HepG2 (cell line): Measurements from ENCODE around the gene NYAP2. TPM values are rescaled to one million over a fixed set of nuclear protein-coding genes. Genes with fewer than 3 reads are reported as not detected.

Source experiments
- ATAC-seq: fragments of 200-7000 bp; cut with Tn5 transposase; 3 replicates; pipeline ENCODE4 v1.9.1; 2020; ENCODE audit warnings: mild to moderate bottlenecking, moderate library complexity
- BruUV-seq: library from RNA; stranded (reverse); fragments of 400-500 nt; replicated peaks from 2 replicates; lab custom pipeline; 2021; lab: Mats Ljungman, UMichigan
- CTCF ChIA-PET: fragments of 300-600 bp; formaldehyde crosslinking; extraction: SDS; loops from one replicate; lab custom pipeline; 2021; ENCODE audit warnings: low total read pairs, inconsistent platforms, low intra/inter-chr PET ratio; lab: Yijun Ruan, JAX
- POLR2A ChIA-PET: fragments of 350-600 bp; sonication (Branson Sonifier 250); formaldehyde crosslinking; loops from one replicate; lab custom pipeline; 2020; ENCODE audit warnings: antibody characterized with exemption, inconsistent platforms; lab: Yijun Ruan, JAX
- DNase-seq: peaks from one replicate; pipeline ENCODE4 v3.0.0-alpha.2; 2015; ENCODE audit warnings: low spot score
- FAIRE-seq: peaks from 3 replicates; lab custom pipeline; 2011; peaks lifted over from hg19 to GRCh38; lab: Jason Lieb, UNC
- H2AFZ ChIP-seq: one replicate; pipeline ENCODE4 v1.6.1; 2011; ENCODE audit warnings: low read length, inconsistent platforms
- H3K27ac ChIP-seq: fragments of 300-600 bp; 3 replicates; pipeline ENCODE4 v1.8.0; 2011; ENCODE audit warnings: mixed run types, mild to moderate bottlenecking, mixed read lengths, low read length, inconsistent platforms; ENCODE audit not compliant: insufficient read depth; ENCODE audit errors: extremely low read length
- H3K27me3 ChIP-seq, 2 experiments: fragments of 200-600 bp in 1 of 2; 2 replicates in 1 of 2; 3 replicates in 1 of 2; pipeline versions ENCODE4 v1.6.0 to v1.8.0; 2011; ENCODE audit warnings: low read length in 2 of 2, mild to moderate bottlenecking in 2 of 2, moderate library complexity in 2 of 2, inconsistent platforms in 1 of 2; ENCODE audit not compliant: insufficient read depth in 2 of 2, control insufficient read depth in 1 of 2
- H3K36me3 ChIP-seq, 2 experiments: fragments of 200-600 bp in 1 of 2; replicated peaks in 1 of 2; 2 replicates in 1 of 2; 3 replicates in 1 of 2; pipeline versions ENCODE4 v1.5.1 to v1.8.0; 2011; ENCODE audit warnings: low read length in 2 of 2, inconsistent platforms in 1 of 2; ENCODE audit not compliant: insufficient read depth in 2 of 2, control insufficient read depth in 1 of 2
- H3K4me1 ChIP-seq: 2 replicates; pipeline ENCODE4 v1.5.1; 2012; ENCODE audit warnings: low read length, inconsistent platforms; ENCODE audit not compliant: insufficient read depth
- H3K4me2 ChIP-seq: 2 replicates; pipeline ENCODE4 v1.6.0; 2011; ENCODE audit warnings: low read depth, low read length, inconsistent platforms
- H3K4me3 ChIP-seq, 3 experiments: fragments of 200-600 bp in 1 of 3; sonication (generic), shearing (Covaris generic) in 1 of 3; replicated peaks in 1 of 3; 2 replicates each; pipeline ENCODE4 v1.5.1; 2011 to 2016; ENCODE audit warnings: low read length in 3 of 3, inconsistent platforms in 2 of 3, low read depth in 2 of 3, mild to moderate bottlenecking in 2 of 3, control low read depth in 1 of 3, mixed read lengths in 1 of 3; ENCODE audit not compliant: insufficient read depth in 1 of 3
- H3K79me2 ChIP-seq: one replicate; pipeline ENCODE4 v1.6.1; 2011; ENCODE audit warnings: low read length, inconsistent platforms; ENCODE audit not compliant: insufficient read depth
- H3K9ac ChIP-seq: 2 replicates; pipeline ENCODE4 v1.6.0; 2011; ENCODE audit warnings: mild to moderate bottlenecking, low read depth, low read length, inconsistent platforms; ENCODE audit not compliant: insufficient read depth
- H3K9me3 ChIP-seq: 2 replicates; pipeline ENCODE4 v1.5.1; 2012; ENCODE audit warnings: mild to moderate bottlenecking, low read length
- H4K20me1 ChIP-seq: 2 replicates; pipeline ENCODE4 v1.6.0; 2011; ENCODE audit warnings: inconsistent platforms, mild to moderate bottlenecking, low read length, moderate library complexity; ENCODE audit not compliant: insufficient read depth
- ATF6 ChIP-seq: sonication (generic); formaldehyde crosslinking; conservative IDR thresholded peaks from 2 replicates; pipeline ENCODE4 v1.4.0; 2020; ENCODE audit warnings: missing genetic modification reagents
- BHLHE40 ChIP-seq: IDR thresholded peaks from 2 replicates; pipeline ENCODE4 v1.6.1; 2011; ENCODE audit warnings: low read length, improper control_type of control experiment
- ISX ChIP-seq: sonication (generic); formaldehyde crosslinking; conservative IDR thresholded peaks from 2 replicates; pipeline ENCODE4 v1.5.0; 2020; ENCODE audit warnings: missing genetic modification reagents
- ZMYM3 ChIP-seq: sonication (generic); formaldehyde crosslinking; IDR thresholded peaks from 2 replicates; pipeline ENCODE4 v1.5.1; 2020; ENCODE audit warnings: mild to moderate bottlenecking, missing genetic modification reagents
- ZNF180 ChIP-seq: sonication (generic); formaldehyde crosslinking; IDR thresholded peaks from 2 replicates; pipeline ENCODE4 v1.4.0; 2020; ENCODE audit warnings: low read depth, missing genetic modification reagents, borderline replicate concordance
- WGBS: methylation state at CpG from one replicate; pipeline ENCODE4 v1.1.6; 2017; ENCODE audit warnings: low lambda C conversion rate; 5-methylcytosine and 5-hydroxymethylcytosine counted together
- in situ Hi-C: cut with HindIII; loops from 2 replicates; pipeline ENCODE4 v1.10.0; 2017; ENCODE audit warnings: low pct_unique_long_range_greater_than_20kb; ENCODE audit not compliant: extremely low pct_ligation_motif_present
- intact Hi-C: fragments of 100-400 bp; cut with micrococcal nuclease; formaldehyde crosslinking; loops from one replicate; pipeline ENCODE4 v1.10.0; 2022; ENCODE audit not compliant: unreplicated experiment
- polyA plus RNA-seq, 8 experiments: library from polyadenylated mRNA; depleted of rRNA in 3 of 8; stranded (reverse) in 7 of 8; unstranded in 1 of 8; fragments of >200 nt; fragmentation: Illumina TruSeq in 4 of 8; extraction: Trizol in 4 of 8; gene quantifications; 2 replicates each; pipeline versions ENCODE4 v1.2.1 to v1.2.3, GENCODE V29; 2011 to 2016; ENCODE audit warnings: low read depth in 4 of 8, missing spikeins in 1 of 8, mixed read lengths in 1 of 8; ENCODE audit not compliant: insufficient read depth in 1 of 8
- total RNA-seq, 5 experiments: library from RNA; depleted of rRNA; stranded (reverse); fragments of >200 nt; fragmentation: Illumina TruSeq; extraction: Trizol; gene quantifications; 2 replicates each; pipeline ENCODE4 v1.2.3, GENCODE V29; 2016; ENCODE audit warnings: low read depth in 1 of 5

NYAP2 gene
- total and polyA plus RNA-seq, 2 of the 13 experiments (the other 11 are each of a cell fraction or from before 2014, with no cell fraction given): not detected

GRCh38 chr2:225597911-225598310 is 198.4 kb downstream of the NYAP2 start:
- no peak for DNase-seq
- no peak; the same call in 2 of the 3 replicates for ATAC-seq
- Histone ChIP-seq H3K4me2 (no peak overlapping the region), H3K27ac (no peak overlapping the region), H3K27me3 (no peaks in the 10 kb centered on the region), H3K4me1 (no peaks in the 10 kb centered on the region), H3K9ac (no peak overlapping the region), H3K79me2 (no peaks in the 10 kb centered on the region), H3K9me3 (no peaks in the 10 kb centered on the region), H4K20me1 (no peaks in the 10 kb centered on the region), H3K36me3 (no peaks in the 10 kb centered on the region), H3K4me3 (no peak overlapping the region), H2AFZ (no peak overlapping the region)
- WGBS: 1% methylated on average over 4 of the region's 4 CpGs
- BruUV-seq: no TSS peak
- ChIA-PET POLR2A (no interaction called here), CTCF (no interaction called here)
- intact Hi-C loops (no loop called here), in situ Hi-C loops (no loop called here)
- TF ChIP-seq ISX (CRISPR knock-in tag): no peak
- no peak for FAIRE-seq

- Histone ChIP-seq H3K9ac (no peak overlapping the region), H3K27ac (no peak overlapping the region), H3K36me3 (no peaks in the 10 kb centered on the region), H3K4me3 (no peak overlapping the region), H3K79me2 (no peaks in the 10 kb centered on the region), H3K9me3 (no peaks in the 10 kb centered on the region), H3K4me1 (no peaks in the 10 kb centered on the region), H3K27me3 (no peaks in the 10 kb centered on the region), H2AFZ (no peak overlapping the region), H3K4me2 (no peak overlapping the region), H4K20me1 (no peaks in the 10 kb centered on the region)
- TF ChIP-seq ATF6 (CRISPR knock-in tag) (no peak), ZNF180 (CRISPR knock-in tag) (no peak), ZMYM3 (CRISPR knock-in tag) (no peak), BHLHE40 (no peak)
- ChIA-PET CTCF (no interaction called here), POLR2A (no interaction called here)
- intact Hi-C loops (no loop called here), in situ Hi-C loops (no loop called here)
- no peak for ATAC-seq
- no TSS peak for BruUV-seq
- DNase-seq: no peak
- no peak for FAIRE-seq
These were observed 198.9 kb downstream of the NYAP2 start for GRCh38 chr2:225598426-225598825.
